Caki2 (cell line): ENCODE data around the gene CACNA1G. TPM values are rescaled to one million over a fixed set of nuclear protein-coding genes. Genes with fewer than 3 reads are reported as not detected.
A peak's percentile ranks its signal among the peaks of the same experiment; 100 is the strongest.

Source experiments
- DNase-seq: peaks from one replicate; pipeline ENCODE4 v3.0.0-alpha.2; 2015; ENCODE audit warnings: low read depth
- in situ Hi-C: cut with HindIII; loops from 2 replicates; pipeline ENCODE4 v1.10.0; 2016; ENCODE audit warnings: low sequenced_read_pairs, low pct_unique_long_range_greater_than_20kb, mixed read lengths
- total RNA-seq: library from RNA; depleted of rRNA; stranded (reverse); fragments of >200 nt; shearing (Covaris generic); gene quantifications from 2 replicates; pipeline ENCODE4 v1.2.3, GENCODE V29; 2014; ENCODE audit warnings: low replicate concordance

CACNA1G gene
- total RNA-seq, 1 experiment from 2014 or later: 3.3 TPM

- in situ Hi-C loops: no loop called here
- DNase-seq: no peak
Observed at GRCh38 chr17:50542795-50543774, 17.4 kb upstream of the CACNA1G start.

DNA sequence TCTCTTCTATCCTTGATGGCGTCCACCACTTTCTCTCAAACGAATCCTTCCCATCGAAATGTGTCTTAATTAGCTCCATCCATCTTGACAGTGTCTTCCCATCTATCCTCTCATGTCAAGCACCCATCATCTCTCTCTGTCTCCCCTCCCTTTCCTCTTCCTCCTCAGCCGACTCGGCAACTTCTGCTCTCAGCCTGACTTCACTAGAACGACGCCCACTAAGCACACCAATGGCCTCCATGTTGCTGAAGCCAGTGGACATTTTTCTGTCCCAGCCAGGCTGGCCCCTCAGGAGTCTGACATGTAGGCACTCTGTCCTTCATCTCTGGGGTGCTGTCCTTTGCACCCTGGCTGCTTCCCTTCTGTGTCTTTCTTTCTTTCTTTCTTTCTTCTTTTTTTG lies 16.0 kb upstream of the CACNA1G start:
- in situ Hi-C loops: no loop called here
- DNase-seq: no peak

DNA sequence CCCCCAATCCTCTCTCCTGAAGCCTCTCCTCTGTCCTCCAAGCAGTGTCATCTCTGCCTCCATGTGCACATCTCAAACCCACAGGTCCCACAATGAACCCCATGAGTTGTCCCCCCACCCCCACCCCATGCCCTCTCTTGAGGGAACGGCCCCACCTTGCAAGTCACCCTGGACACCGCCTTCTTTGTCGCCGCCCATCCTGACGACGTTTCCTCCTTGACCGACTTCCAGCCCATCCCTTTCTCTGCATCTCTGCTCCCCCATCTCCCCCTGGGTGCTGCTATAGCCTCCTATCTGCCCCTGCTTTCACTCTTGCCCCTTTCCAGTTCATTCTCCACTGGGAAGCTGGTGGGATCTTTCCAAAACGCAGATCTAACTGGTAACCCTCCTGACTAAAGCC lies 15.2 kb upstream of the CACNA1G start:
- in situ Hi-C loops: no loop called here
- DNase-seq: no peak

DNA sequence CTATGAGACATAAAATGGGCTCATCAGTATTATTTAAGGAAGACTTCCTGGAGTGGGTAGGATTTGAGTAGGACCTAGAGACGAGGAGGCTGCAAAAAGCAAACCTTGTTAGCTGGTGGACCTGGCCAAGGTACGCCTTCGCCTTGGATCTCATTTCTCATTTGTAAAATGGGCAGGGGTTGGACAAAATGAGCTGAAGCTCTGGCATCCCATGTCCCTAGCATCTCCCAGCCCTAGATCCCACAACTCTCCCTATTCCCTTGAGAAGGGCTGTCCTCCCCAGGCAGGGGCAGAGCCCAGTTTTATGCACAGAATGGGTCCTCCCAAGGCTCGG lies 13.8 kb upstream of the CACNA1G start:
- in situ Hi-C loops: no loop called here
- DNase-seq: no peak

GRCh38 chr17:50547035-50547735 lies 13.3 kb upstream of the CACNA1G start, which contains the start of gene SPATA20:
SPATA20 (plus strand) TSS chr17:50547174; CDS start chr17:50547209, 35 bp downstream.
- DNase-seq: peak; percentile 82
- in situ Hi-C loops: no loop called here

GRCh38 chr17:50547736-50548083 lies 12.8 kb upstream of the CACNA1G start:
- DNase-seq: no peak
- in situ Hi-C loops: no loop called here

GRCh38 chr17:50548831-50549230 lies 11.7 kb upstream of the CACNA1G start:
- in situ Hi-C loops: no loop called here
- DNase-seq: no peak

GRCh38 chr17:50549256-50549941 lies 11.1 kb upstream of the CACNA1G start:
- in situ Hi-C loops: no loop called here
- DNase-seq: no peak

GRCh38 chr17:50549969-50550368 lies 10.5 kb upstream of the CACNA1G start:
- DNase-seq: no peak
- in situ Hi-C loops: no loop called here

DNA sequence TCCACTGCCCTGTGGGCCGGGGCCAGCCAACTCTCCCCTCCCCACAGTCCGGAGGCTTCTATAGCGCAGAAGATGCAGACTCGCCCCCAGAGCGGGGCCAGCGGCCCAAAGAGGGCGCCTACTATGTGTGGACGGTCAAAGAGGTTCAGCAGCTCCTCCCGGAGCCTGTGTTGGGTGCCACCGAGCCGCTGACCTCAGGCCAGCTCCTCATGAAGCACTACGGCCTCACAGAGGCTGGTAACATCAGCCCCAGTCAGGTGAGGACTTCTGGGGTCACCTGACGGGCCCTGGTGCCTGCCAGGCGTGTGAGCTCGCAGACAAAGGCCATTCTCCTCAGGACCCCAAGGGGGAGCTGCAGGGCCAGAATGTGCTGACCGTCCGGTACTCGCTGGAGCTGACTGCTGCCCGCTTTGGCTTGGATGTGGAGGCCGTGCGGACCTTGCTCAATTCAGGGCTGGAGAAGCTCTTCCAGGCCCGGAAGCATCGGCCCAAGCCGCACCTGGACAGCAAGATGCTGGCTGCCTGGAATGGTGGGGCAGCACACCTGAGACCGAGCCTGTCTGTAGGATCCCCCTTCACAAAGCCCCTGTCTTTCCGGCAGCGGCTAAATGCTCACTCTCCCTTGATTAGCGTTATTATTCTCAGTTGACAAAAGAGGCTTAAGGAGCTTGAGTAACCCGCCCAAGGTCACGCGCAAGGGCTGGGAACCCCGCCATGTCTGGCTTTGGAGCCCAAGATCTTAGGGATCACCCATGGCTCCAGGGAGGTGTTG lies 9.7 kb upstream of the CACNA1G start:
- in situ Hi-C loops: no loop called here
- peak; percentile 59 for DNase-seq

- no peak for DNase-seq
- in situ Hi-C loops: no loop called here
Observed at GRCh38 chr17:50551433-50551815, 9.1 kb upstream of the CACNA1G start.

GRCh38 chr17:50551884-50552283 lies 8.6 kb upstream of the CACNA1G start:
- DNase-seq: no peak
- in situ Hi-C loops: no loop called here

DNA sequence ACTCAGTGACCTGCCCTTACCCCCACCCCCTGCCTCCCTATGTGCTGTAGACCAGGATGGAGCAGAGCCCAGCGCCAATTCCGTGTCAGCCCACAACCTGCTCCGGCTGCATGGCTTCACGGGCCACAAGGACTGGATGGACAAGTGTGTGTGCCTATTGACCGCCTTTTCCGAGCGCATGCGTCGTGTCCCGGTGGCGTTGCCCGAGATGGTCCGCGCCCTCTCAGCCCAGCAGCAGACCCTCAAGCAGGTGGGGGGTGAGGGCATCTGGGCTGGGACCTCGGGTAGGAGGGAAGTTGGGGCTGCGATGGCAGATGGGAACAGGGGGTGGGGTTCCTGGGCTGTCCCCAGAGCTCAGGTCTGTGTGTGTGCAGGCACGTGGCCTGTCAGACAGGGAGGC lies 6.3 kb upstream of the CACNA1G start:
- in situ Hi-C loops: no loop called here
- no peak for DNase-seq

DNA sequence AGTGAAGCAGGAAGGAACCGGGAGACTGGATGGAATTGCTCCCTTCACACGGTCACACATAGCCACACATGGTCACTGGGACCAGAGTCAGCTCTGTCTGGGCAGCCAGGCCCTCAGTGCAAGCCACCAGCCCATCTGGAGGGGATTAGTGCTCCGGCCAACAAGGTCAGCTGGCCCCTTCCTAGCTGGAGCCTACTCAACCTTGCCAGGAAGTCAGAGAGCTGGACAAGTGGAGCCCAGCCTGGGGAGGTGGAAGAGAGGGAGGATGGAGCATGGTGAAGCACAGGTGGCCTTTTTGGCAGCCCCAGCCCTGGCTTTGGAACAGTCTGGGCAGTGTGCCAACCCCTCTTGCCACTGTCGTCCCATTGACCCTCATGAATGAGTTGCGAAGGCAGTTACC lies 3.7 kb upstream of the CACNA1G start:
- in situ Hi-C loops: no loop called here
- no peak for DNase-seq

DNA sequence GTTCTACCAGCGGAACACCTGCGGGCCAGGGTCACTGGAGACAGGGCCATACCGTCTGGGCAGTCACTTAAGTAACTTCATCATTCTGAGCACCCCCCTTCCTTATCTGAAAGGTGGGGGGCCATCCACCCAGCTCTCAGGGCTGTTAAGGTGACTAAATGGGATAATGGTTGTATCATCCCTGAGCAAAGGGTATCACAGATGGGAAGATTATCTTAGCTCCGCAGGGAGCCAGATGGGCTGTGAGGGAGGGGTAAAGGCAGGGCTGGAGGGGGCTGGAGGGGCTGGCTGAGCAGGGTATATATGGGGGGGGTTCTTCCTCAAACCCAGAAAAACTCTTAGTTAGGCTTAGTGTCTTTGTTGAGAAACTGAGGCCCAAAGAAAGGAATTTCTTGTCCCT lies 2.9 kb upstream of the CACNA1G start:
- in situ Hi-C loops: no loop called here
- no peak for DNase-seq

GRCh38 chr17:50558091-50558490 lies 2.4 kb upstream of the CACNA1G start:
- DNase-seq: no peak
- in situ Hi-C loops: no loop called here

DNA sequence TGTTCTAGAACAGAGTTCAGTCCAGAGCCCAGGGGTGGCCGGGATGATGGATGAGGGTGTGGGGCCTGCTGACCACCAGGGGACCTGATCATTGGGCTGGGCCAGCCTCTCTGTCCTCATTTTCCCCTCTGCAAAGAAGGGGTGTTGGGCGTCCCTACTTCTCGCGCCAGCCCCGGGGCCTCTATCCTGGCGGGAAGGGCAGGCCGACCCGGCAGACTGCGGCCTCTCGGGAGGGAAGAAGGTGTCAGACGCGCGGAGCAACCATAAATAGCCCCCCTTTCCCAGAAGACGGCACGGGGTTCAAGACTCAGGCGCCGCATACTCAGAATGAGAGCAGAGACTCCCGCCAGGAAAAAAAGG lies 2.0 kb upstream of the CACNA1G start:
- DNase-seq: no peak
- in situ Hi-C loops: no loop called here

GRCh38 chr17:50558941-50559614 lies 1.4 kb upstream of the CACNA1G start:
- in situ Hi-C loops: no loop called here
- DNase-seq: no peak
